Osteoblast (primary cell): ENCODE measurements around the gene BCAP31. TPM values are rescaled to one million over a fixed set of nuclear protein-coding genes. Genes with fewer than 3 reads are reported as not detected.
"Not testable (repeated sequence)": the region's sequence is repeated elsewhere in the genome, so short reads cannot be mapped to it uniquely, and the experiment has no call there.

Experiments
- DNase-seq: peaks from one replicate; pipeline ENCODE4 v3.0.0; 2011; ENCODE audit warnings: low spot score, mixed read lengths; ENCODE audit not compliant: insufficient read length; ENCODE audit errors: missing footprints
- H2AFZ ChIP-seq: 2 replicates; pipeline ENCODE4 v1.6.0; 2011; ENCODE audit warnings: mild to moderate bottlenecking, low read length
- H3K27ac ChIP-seq: 2 replicates; pipeline ENCODE4 v1.5.1; 2011; ENCODE audit warnings: mild to moderate bottlenecking, low read depth, low read length, moderate library complexity
- H3K27me3 ChIP-seq: 2 replicates; pipeline ENCODE4 v1.6.0; 2012; ENCODE audit warnings: mild to moderate bottlenecking, control low read depth, inconsistent platforms, low read length, moderate library complexity; ENCODE audit not compliant: insufficient read depth
- H3K36me3 ChIP-seq: 2 replicates; pipeline ENCODE4 v1.5.1; 2011; ENCODE audit warnings: mild to moderate bottlenecking, low read length, control low read depth, moderate library complexity; ENCODE audit not compliant: insufficient read depth
- H3K4me1 ChIP-seq: 2 replicates; pipeline ENCODE4 v1.5.1; 2011; ENCODE audit warnings: mild to moderate bottlenecking, low read length, control low read depth, moderate library complexity; ENCODE audit not compliant: insufficient read depth
- H3K4me2 ChIP-seq: 2 replicates; pipeline ENCODE4 v1.6.0; 2011; ENCODE audit warnings: mild to moderate bottlenecking, low read length; ENCODE audit not compliant: insufficient read depth
- H3K4me3 ChIP-seq: fragments of 200-600 bp; sonication (generic); 3 replicates; pipeline ENCODE4 v1.5.1; 2012; ENCODE audit warnings: mild to moderate bottlenecking, low read length, inconsistent platforms; ENCODE audit not compliant: insufficient read depth
- H3K79me2 ChIP-seq: 2 replicates; pipeline ENCODE4 v1.6.0; 2012; ENCODE audit warnings: mild to moderate bottlenecking, low read length, control low read depth, inconsistent platforms; ENCODE audit not compliant: insufficient read depth
- H3K9me3 ChIP-seq: 2 replicates; pipeline ENCODE4 v1.5.1; 2011; ENCODE audit warnings: low read depth, low read length, control low read depth
- H4K20me1 ChIP-seq: 2 replicates; pipeline ENCODE4 v1.6.0; 2012; ENCODE audit warnings: mild to moderate bottlenecking, low read length, control low read depth; ENCODE audit not compliant: insufficient read depth
- total RNA-seq: library from RNA; depleted of rRNA; stranded (reverse); fragments of >200 nt; gene quantifications from 2 replicates; pipeline ENCODE4 v1.2.3, GENCODE V29; 2012
- TF ChIP-seq, protein P1 (sequence below): IDR thresholded peaks from 2 replicates; pipeline ENCODE4 v1.5.1; 2011; ENCODE audit warnings: mild to moderate bottlenecking, low read depth, low read length, moderate library complexity; ENCODE audit errors: extremely low read depth

The BCAP31 gene
- total RNA-seq, 1 donor = 118 TPM

DNA sequence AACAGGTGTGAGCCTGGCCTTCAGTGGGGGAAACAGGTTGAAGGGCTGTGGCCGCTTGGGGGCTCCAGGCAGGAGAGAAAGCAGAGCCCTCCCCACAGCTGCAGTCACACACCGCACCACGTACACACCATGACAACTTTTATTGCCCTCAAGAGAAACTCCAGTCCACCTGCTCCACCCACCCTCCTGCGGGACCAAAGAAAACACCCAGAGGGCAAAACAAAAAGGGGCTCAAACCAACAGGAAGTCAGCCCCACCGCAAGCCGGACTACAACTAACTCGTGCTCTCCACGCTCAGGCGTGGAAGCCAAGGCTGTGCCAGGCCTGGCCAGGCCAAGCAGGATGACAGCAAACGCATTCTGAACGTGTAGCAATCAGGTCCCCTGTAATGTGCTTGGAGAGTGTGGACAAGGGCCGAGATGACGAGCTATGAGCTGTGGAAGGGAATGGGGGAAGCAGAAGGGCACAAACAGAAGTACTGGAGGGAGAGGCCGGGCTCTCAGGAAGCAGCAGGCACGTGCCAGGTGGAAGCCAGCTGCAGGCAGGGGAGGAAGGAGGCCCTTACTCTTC lies 23.7 kb downstream of the BCAP31 start:
- no peak overlapping the region for H3K27ac ChIP-seq
- no peak overlapping the region for H2AFZ ChIP-seq
- H3K27me3 ChIP-seq = no peaks in the 10 kb centered on the region
- no peak overlapping the region for H3K4me2 ChIP-seq
- H3K9me3 ChIP-seq = no peaks in the 10 kb centered on the region
- H3K79me2 ChIP-seq = no peaks in the 10 kb centered on the region
- no peak for DNase-seq
- H3K4me3 ChIP-seq = no peak overlapping the region
- no peaks in the 10 kb centered on the region for H4K20me1 ChIP-seq
- H3K36me3 ChIP-seq = no peaks in the 10 kb centered on the region
- TF ChIP-seq, protein P1, sequence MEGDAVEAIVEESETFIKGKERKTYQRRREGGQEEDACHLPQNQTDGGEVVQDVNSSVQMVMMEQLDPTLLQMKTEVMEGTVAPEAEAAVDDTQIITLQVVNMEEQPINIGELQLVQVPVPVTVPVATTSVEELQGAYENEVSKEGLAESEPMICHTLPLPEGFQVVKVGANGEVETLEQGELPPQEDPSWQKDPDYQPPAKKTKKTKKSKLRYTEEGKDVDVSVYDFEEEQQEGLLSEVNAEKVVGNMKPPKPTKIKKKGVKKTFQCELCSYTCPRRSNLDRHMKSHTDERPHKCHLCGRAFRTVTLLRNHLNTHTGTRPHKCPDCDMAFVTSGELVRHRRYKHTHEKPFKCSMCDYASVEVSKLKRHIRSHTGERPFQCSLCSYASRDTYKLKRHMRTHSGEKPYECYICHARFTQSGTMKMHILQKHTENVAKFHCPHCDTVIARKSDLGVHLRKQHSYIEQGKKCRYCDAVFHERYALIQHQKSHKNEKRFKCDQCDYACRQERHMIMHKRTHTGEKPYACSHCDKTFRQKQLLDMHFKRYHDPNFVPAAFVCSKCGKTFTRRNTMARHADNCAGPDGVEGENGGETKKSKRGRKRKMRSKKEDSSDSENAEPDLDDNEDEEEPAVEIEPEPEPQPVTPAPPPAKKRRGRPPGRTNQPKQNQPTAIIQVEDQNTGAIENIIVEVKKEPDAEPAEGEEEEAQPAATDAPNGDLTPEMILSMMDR = no peak
- no peaks in the 10 kb centered on the region for H3K4me1 ChIP-seq

DNA sequence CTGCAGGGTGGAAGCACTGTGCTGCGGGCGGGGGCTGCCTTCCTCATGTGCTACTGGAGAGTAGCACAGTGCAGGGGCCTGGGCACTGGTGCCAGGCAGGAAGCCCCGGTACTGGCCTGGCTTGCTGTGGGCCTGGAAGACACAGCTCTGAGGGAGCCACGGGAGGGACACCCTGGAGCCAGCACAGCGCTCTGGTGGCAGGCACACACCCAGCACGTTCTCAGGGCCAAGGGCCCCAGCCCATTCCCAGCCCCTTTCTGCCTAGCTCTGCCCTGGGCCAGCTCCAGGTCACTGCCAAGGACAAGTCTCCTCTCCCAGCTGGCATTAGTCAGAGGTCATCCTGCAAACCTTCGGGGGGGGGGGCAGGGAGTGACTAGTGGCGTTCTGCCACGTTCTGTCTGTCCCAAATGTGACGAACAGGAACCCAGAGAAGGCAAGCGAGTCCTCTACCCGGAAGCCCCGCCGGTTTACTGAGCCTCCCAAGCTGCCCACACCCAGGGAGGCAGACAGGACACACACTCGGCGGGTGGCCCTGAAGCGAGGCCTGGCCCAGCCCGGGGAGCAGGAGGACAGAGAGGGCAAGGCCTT lies 24.3 kb downstream of the BCAP31 start:
- H3K27ac ChIP-seq, H3K36me3 ChIP-seq, H3K9me3 ChIP-seq, H3K79me2 ChIP-seq, DNase-seq, H3K4me3 ChIP-seq, H3K4me2 ChIP-seq, H3K4me1 ChIP-seq, H2AFZ ChIP-seq, H3K27me3 ChIP-seq, H4K20me1 ChIP-seq: not testable (repeated sequence)

DNA sequence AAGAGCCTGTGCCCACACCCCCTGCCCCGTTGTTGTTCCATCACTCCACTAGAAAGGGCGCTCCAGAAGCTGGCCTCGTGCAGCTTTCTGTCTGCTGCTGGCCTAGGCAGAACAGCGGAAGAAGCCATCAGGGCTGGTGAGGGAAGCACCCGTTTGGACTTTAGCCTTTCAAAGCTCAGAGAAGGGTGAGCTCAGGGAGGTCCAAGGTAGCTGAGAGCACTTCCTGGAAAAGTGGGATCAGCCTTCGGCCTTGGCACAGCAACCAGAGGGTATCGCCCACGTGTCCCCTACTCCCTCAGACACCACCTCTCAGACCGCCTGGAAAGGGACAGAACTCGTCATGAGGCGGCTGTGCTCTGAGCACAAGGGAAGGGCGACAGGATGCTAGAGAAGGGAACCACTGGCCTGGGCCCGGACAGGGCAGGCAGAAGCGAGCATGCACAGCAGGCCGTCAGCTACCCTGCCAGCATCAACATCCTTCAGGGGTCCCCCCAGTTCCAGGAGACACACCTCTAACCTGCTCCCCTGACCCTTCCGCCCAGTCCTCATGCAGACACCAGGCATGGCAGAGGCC lies 24.9 kb downstream of the BCAP31 start:
- not testable (repeated sequence) for H3K9me3 ChIP-seq, H3K4me2 ChIP-seq, H2AFZ ChIP-seq, H3K79me2 ChIP-seq, DNase-seq, H3K4me3 ChIP-seq, H3K27me3 ChIP-seq, H3K4me1 ChIP-seq, H4K20me1 ChIP-seq, H3K36me3 ChIP-seq, H3K27ac ChIP-seq

DNA sequence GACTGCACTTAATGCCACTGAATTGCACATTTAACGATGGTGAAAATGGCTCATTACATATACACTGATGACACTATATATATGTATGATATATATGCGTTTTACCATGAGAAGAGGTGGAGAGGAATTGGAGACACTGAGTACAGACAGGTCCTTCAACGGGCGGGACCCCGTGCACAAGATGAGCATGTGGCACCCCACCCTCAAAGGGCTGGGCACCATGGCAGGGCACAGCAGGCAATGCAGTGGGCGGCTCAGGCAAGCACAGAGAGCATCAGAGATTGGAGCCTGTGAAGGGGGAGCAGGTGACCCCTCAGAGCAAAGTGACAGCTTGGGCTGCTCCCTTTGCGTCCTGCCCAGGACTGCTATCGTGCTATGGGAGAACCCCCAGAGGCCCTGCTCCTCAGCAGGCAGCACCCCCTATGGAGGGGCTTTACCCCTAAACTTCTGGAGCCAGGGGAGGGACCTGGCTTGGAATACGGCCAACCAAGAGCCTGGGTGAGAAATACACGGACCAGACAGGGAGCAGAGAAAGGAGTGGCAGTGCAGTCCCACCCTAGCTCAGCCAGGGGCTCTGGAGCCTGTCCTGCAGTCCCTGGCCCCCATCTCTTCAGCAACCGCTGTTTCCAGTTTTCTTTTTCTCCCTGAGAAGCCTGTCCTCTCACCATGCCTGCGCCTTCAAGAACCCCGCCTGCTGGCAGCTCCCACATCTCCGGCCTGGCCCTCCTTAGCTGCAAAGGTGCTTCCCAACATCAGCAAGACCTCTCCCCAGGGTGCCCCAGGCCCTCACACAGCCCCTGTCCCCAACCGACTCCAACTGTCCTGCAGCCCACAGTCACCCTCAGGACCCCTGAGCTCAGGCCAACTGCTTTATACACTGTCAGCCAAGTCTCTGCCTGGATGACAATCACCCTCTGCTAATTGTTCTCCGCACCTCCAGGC lies 26.0 kb downstream of the BCAP31 start:
- Histone ChIP-seq H3K4me3 (no peak overlapping the region), H3K79me2 (no peaks in the 10 kb centered on the region), H3K4me1 (no peaks in the 10 kb centered on the region), H4K20me1 (no peaks in the 10 kb centered on the region), H3K36me3 (no peaks in the 10 kb centered on the region), H3K9me3 (no peaks in the 10 kb centered on the region), H2AFZ (no peak overlapping the region), H3K27ac (no peak overlapping the region), H3K4me2 (no peak overlapping the region), H3K27me3 (no peaks in the 10 kb centered on the region)
- TF ChIP-seq, protein P1 = no peak
- DNase-seq = no peak

DNA sequence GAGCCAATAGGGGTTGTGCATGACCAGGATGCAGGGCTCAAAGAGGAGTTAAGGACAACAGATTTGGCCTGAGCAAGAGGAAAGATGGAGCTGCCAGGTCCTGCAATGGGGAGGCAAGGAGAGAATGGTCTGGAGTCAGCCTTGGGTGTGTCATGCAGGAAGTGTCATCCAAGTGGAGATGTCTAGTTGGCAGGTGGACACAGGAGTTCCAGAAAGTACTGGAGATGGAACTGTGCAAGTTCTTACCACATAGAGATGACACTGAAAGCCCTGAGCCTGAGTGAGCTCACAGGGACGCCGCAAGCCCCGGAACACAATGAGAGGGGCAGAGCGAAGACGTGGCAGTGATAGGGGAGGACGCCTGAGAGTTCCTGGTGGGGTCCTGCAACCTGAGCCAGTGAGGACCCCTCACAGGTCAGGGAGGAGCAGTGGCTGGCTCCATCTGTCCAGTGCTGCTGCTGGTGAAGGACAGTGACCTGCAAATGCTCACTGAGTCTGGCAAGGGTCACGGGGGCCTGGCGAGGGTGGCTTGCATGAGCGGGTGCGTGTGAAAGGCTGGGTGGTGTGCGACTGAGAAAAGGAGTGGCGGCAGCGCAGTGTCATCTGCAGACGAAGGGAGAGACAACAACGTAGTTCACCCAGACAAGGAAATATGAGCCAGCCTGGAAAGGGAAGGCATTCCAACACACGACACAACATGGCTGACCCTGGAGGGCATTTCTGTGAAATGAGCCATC lies 27.0 kb downstream of the BCAP31 start:
- not testable (repeated sequence) for H3K4me3 ChIP-seq, H3K27me3 ChIP-seq, H3K27ac ChIP-seq, H4K20me1 ChIP-seq, H2AFZ ChIP-seq, H3K79me2 ChIP-seq, H3K4me1 ChIP-seq, H3K9me3 ChIP-seq, H3K4me2 ChIP-seq, H3K36me3 ChIP-seq, DNase-seq

GRCh38 chrX:153696538-153696937 lies 27.6 kb downstream of the BCAP31 start:
- not testable (repeated sequence) for DNase-seq, H3K27me3 ChIP-seq, H3K4me3 ChIP-seq, H3K9me3 ChIP-seq, H3K79me2 ChIP-seq, H3K4me1 ChIP-seq, H2AFZ ChIP-seq, H3K36me3 ChIP-seq, H3K4me2 ChIP-seq, H4K20me1 ChIP-seq, H3K27ac ChIP-seq
